HL-60 (cell line): ENCODE data around the gene NUP98.
"Not testable (repeated sequence)": the region's sequence is repeated elsewhere in the genome, so short reads cannot be mapped to it uniquely, and the experiment has no call there.

ENCODE experiments used
- DNase-seq, 2 experiments: peaks; one replicate each; pipeline ENCODE4 v3.0.0-alpha.2; 2010 to 2020; ENCODE audit warnings: low read depth in 1 of 2, low spot score in 1 of 2
- H3K27ac ChIP-seq: fragments of 250-450 bp; sonication (Bioruptor Pico); replicated peaks from 2 replicates; pipeline ENCODE4 v1.5.1; 2020; ENCODE audit warnings: mild to moderate bottlenecking, moderate library complexity
- H3K27me3 ChIP-seq: fragments of 250-450 bp; sonication (Bioruptor Pico); 2 replicates; pipeline ENCODE4 v1.5.1; 2021; ENCODE audit warnings: mild to moderate bottlenecking, moderate library complexity; ENCODE audit not compliant: insufficient read depth, poor library complexity, severe bottlenecking
- H3K4me3 ChIP-seq: replicated peaks from 2 replicates; pipeline ENCODE4 v1.5.1; 2011; ENCODE audit warnings: mild to moderate bottlenecking, control low read depth, low read length; ENCODE audit not compliant: insufficient read depth
- CTCF ChIP-seq: IDR thresholded peaks from one replicate; pipeline ENCODE4 v1.5.1; 2011; ENCODE audit warnings: low read length, control low read depth, inconsistent platforms; ENCODE audit not compliant: insufficient read depth
- GABPA ChIP-seq: IDR thresholded peaks from 2 replicates; pipeline ENCODE4 v1.6.1; 2012; ENCODE audit warnings: low read depth
- POLR2AphosphoS5 ChIP-seq: IDR thresholded peaks from 2 replicates; pipeline ENCODE4 v1.6.1; 2012; ENCODE audit warnings: low read depth
- REST ChIP-seq: IDR thresholded peaks from 2 replicates; pipeline ENCODE4 v1.6.1; 2012; ENCODE audit warnings: low read depth; ENCODE audit not compliant: insufficient replicate concordance
- SPI1 ChIP-seq: IDR thresholded peaks from 2 replicates; pipeline ENCODE4 v1.6.1; 2012; ENCODE audit warnings: low read depth, mild to moderate bottlenecking, borderline replicate concordance

Gene NUP98

GRCh38 chr11:3659595-3660515 lies 137.5 kb downstream of the NUP98 start:
- Histone ChIP-seq H3K27me3 (peaks cover under 1% of the 10 kb centered on the region), H3K27ac (no peak overlapping the region), H3K4me3 (no peak overlapping the region)
- TF ChIP-seq POLR2AphosphoS5, result no peak
- no peak for TF ChIP-seq SPI1
- no peak for TF ChIP-seq GABPA
- TF ChIP-seq CTCF, result no peak
- no peak for TF ChIP-seq REST
- no peak for DNase-seq

- no peak for DNase-seq
These were observed 139.1 kb downstream of the NUP98 start for GRCh38 chr11:3658252-3658651.

GRCh38 chr11:3657331-3657730 lies 140.0 kb downstream of the NUP98 start:
- not testable (repeated sequence) for DNase-seq, H3K27me3 ChIP-seq, H3K27ac ChIP-seq, H3K4me3 ChIP-seq

More at GRCh38 chr11:3658252-3658651, 139.1 kb downstream of the NUP98 start:
- TF ChIP-seq GABPA (no peak), REST (no peak), CTCF (no peak), POLR2AphosphoS5 (no peak), SPI1 (no peak)
- Histone ChIP-seq H3K27ac (no peak overlapping the region), H3K4me3 (no peak overlapping the region), H3K27me3 (peaks cover 2% of the 10 kb centered on the region)

GRCh38 chr11:3655547-3655946 lies 141.8 kb downstream of the NUP98 start:
- H3K27ac ChIP-seq, result no peak overlapping the region
- peaks cover 2% of the 10 kb centered on the region for H3K27me3 ChIP-seq
- no peak for TF ChIP-seq SPI1
- TF ChIP-seq REST, result no peak
- no peak for TF ChIP-seq GABPA
- TF ChIP-seq POLR2AphosphoS5, result no peak
- TF ChIP-seq CTCF, result no peak
- H3K4me3 ChIP-seq, result no peak overlapping the region
- DNase-seq, result no peak

GRCh38 chr11:3652514-3652913 lies 144.8 kb downstream of the NUP98 start:
- not testable (repeated sequence) for H3K4me3 ChIP-seq, DNase-seq, H3K27ac ChIP-seq, H3K27me3 ChIP-seq
